HG02852 (cell line): ENCODE data around the gene RAE1.
"Not testable (repeated sequence)": the region's sequence is repeated elsewhere in the genome, so short reads cannot be mapped to it uniquely, and the experiment has no call there.

Experiments used
- ATAC-seq: cut with Tn5 transposase; IDR thresholded peaks from one replicate; pipeline ENCODE4 v1.9.1; 2021; ENCODE audit warnings: mild to moderate bottlenecking, moderate library complexity; ENCODE audit not compliant: unreplicated experiment

The RAE1 gene

DNA sequence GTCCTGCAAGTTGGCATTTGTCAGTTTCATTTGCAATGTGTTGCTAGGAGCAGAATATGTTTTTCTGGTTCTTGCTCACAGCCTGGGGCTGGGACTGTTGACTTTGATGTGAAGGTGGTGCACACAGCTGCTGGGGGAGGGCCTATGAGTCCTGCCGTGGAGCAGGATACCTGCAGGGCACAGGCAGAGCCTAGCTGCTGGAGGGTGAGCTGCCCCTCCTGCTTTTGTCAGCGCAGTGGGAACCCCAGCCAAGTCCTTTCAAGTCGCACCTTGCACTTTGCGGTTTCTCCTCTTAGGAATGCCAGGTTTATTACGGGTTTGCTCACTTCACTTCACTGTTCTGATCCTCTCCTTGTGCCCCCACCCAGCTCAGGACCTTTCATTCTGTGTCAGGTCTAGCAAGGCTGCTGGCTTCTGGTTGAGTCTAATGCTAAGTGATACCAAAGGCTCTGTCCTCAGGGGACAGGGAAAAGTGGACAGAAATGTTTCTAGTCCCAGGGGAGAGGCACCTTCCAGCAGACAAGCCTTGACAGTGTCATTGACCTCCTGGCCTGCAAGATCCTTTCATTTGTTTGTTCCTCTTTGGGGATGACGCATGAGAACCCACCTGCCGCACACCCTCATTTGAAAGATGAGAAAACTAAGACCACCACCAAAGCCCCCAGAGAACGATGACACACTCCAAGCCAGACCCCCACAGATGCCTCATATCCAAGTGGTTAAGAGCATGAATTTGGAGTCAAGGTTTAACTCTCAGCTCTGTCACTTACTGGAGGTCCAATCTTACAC is 24.2 kb upstream of the RAE1 start:
- ATAC-seq: no peak

DNA sequence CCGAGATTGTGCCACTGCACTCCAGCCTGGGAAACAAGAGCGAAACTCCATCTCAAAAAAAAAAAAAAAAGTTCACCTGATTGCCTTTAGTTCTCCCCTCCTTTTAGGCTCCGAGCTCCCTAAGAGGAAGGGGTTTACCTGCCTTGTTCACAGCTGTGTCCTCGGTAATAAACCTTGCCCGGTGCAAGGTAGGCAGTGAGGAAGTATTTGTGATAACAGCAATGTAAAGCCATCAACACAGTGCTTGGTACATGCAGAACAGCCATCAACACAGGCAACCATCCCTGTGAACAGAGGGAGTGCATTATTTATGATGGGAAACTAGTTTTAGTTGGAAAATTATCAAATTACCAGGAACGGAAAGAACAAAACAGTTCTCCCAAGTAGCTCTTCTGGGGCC is 23.2 kb upstream of the RAE1 start:
- no peak for ATAC-seq

DNA sequence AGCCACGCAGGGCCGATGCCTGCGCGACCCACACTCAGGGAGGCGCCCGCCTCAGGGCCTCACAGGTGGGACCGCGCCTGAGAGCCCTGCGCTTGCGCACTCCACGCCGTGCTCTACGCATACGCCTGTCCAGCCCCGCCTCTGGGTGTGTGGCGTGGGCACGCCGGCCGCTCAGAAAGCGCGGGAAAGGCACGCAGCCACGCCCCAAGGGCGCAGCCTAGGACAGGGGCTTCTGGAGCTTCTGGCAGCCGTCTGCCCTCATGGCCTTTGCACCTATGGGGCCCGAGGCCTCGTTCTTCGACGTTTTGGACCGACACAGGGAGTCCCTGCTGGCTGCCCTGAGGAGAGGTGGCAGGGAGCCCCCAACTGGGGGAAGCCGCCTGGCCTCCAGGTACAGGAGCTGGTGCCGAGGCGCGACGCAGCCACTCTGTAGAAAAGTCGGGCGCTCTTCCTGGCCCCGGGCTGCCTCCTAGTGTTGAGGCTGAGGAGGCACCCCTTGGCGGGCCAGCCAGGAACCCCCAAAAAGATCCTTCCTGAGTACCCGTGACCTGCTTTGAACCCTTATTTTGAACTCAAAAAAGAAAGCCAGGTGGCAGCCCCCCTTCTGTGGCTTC is 21.3 kb upstream of the RAE1 start, which contains the start of gene SPO11:
Gene SPO11 (plus strand): TSS at position 196 of the 614 bp plus-strand sequence. CDS start 65 bp downstream, at position 261.
- ATAC-seq: no peak

DNA sequence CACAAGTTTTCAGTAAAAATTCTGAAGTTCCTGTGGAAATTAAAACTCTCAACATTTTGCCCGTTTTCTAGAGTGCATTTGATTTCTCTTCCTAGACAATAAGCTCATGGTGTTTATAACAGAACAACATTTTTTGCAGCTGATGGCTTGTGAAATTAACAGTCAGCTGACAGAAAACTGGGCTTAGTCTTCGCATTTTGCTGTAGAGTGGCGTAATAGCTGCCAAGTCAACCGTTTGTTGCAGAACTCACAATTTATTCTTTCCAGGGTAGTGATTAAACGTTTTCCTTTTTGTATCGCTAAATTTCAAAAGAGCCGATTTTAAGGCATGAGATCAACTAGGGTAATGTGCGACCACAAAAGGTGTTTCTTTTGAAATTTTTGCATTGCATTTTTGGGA is 20.1 kb upstream of the RAE1 start:
- ATAC-seq: no peak

DNA sequence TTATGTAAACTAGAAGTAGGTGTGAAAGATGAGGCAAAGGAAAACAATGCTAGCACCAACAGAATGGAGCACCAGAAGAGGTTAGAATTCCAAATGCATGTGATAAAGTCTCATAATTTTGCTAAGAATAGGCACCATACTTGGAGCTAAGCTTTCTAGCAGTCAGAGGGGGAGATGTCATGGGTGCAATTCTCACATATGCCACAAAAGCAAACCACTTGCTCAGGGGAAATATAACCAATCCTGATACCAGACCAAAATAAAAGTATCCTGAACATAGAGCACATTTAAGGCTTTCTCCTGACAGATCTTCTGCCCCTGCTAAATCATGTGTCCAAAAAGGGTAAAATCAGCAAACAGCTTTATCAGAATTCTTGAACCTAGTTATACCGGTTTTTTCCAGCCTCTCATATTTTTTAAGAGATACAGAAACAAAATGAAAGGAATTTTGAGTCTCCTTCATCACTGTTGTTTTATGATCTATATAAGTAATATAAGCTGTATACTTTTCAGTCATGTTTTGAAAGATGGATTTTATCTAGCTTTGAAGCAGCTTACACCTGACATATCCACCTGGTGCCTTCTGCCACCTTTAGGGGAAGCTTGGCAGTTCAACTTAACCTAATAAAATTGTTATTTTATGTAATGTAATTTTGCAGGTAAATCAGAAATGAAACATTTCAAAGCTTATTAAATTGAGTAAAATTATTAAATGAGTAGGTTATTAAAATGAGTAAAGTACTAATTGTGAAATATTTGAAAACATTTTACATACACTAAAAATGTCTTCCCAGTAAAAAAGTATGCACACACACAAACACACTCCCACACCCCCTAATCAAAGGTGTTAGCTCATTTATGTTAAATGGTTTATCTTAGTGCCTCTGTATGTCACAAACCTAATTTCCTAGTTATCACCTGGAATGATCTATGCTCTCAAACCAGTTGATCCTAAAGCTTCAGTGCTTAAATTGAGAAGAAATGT is 18.7 kb upstream of the RAE1 start:
- ATAC-seq: no peak

- ATAC-seq: no peak
These were observed 15.7 kb upstream of the RAE1 start for GRCh38 chr20:57335392-57335791.

DNA sequence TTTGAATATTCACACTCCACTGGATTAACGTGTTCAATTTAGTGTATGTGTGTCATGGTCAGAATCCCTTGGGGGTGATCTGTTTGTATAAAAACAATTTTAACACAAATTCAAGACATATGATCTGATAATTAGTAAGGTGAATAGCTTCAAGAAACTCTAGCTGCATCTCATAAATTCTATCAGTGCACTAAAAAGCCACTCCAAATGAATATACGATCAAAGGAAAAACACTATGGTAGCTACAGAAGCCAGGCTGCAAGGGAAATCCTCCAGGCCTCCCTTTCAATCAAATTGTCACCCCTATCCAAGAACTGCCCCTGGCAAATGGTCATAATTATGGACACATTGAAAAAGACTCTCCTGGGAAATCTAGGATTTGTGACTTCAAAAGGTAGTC is 9.4 kb upstream of the RAE1 start:
- ATAC-seq: no peak

DNA sequence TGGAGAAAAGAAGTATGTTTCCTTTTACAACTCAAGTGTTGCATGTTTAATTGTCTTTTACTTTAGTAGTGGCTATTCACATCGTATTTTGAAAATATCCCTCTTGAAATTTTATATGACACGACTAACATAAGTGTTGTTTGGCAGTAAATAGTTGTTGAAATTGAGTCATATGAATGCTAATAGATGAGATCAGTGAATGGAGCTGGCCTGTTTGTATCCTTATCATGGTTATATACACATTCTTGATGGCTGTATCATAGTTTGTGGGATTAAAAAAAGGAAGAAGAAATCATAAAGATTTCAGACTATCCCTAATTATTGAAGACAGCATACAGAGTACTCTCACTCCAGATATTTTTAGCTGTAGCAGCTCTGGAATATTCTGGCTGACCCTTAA is 8.2 kb upstream of the RAE1 start:
- ATAC-seq: no peak

DNA sequence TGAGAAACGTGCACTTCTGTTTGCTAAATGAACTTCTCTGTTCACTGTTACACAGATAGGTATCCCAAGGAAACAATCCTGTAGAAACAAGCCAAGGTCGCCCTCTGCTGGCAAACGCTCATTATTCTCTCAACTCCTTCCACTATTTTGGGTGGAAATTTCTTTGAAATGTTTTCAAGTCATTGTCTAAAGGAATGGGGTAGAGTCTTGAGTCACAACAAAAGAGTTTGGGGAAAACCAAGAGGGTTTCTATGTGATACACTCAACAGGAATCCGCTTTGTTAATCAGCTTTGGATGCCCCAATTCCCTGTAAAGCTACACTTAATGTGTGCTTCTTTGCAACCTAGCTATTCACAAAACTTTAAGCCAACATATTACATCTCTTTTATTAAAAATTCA is 4.6 kb upstream of the RAE1 start:
- ATAC-seq: no peak

GRCh38 chr20:57347393-57347792 is 3.7 kb upstream of the RAE1 start:
- ATAC-seq: no peak

GRCh38 chr20:57348200-57348921 is 2.7 kb upstream of the RAE1 start:
- not testable (repeated sequence) for ATAC-seq

DNA sequence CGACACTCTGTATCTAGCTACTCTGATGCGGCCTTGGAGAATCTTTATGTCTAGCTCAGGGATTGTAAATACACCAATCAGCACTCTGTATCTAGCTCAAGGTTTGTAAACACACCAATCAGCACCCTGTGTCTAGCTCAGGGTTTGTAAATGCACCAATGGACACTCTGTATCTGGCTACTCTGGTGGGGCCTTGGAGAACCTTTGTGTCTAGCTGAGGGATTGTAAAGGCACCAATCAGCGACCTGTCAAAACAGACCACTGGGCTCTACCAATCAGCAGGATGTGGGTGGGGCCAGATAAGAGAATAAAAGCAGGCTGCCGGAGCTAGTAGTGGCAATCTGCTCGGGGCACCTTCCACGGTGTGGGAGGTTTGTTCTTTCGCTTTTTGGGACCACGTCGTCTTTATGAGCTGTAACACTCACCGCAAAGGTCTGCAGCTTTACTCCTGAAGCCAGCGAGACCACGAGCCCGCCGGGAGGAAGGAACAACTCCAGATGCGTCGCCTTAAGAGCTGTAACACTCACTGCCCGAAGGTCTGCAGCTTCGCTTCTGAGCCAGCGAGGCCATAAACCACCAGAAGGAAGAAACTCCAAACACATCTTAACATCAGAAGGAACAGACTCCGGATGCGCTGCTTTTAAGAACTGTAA is 2.0 kb upstream of the RAE1 start:
- not testable (repeated sequence) for ATAC-seq

- ATAC-seq: no peak
These were observed 859 bp upstream of the RAE1 start for GRCh38 chr20:57350081-57350710.

GRCh38 chr20:57350726-57351041 is 371 bp upstream of the RAE1 start:
- not testable (repeated sequence) for ATAC-seq

DNA sequence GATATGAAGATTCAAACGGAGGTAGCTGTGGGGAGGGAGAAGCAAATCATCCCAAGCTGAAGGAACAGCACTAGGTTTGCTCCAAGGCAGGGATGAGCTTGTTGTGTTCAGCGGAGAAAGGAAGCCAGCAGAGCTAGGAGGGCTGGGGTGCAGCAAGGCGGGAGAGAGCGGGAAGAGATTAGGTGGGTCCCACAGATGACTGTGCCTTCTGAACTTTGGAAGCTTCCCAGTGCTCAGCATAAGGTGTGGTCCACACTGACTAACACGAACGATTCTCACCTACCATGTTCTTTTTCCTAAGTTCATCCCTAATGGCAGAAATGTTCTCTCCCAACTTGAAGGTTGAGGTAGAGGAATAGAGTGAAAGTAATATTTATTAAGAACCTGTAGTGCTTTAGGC is 1.2 kb downstream of the RAE1 start:
- ATAC-seq: no peak

- ATAC-seq: no peak
These were observed 2.3 kb downstream of the RAE1 start for GRCh38 chr20:57353351-57353750.

GRCh38 chr20:57361517-57361916 is 10.5 kb downstream of the RAE1 start:
- ATAC-seq: no peak

- no peak for ATAC-seq
These were observed 13.4 kb downstream of the RAE1 start for GRCh38 chr20:57364451-57364850.

GRCh38 chr20:57369596-57369995 is 18.5 kb downstream of the RAE1 start:
- no peak for ATAC-seq

- no peak for ATAC-seq
These were observed 19.3 kb downstream of the RAE1 start for GRCh38 chr20:57370316-57370715.
